Skeletal muscle satellite cell (primary cell): Measurements from ENCODE around the gene KCNIP2.

Source experiments
- H3K27me3 ChIP-seq: 2 replicates; pipeline ENCODE4 v1.7.0; 2013; ENCODE audit warnings: low read length; ENCODE audit not compliant: control insufficient read depth, insufficient read depth
- H3K36me3 ChIP-seq: 2 replicates; pipeline ENCODE4 v1.7.0; 2013; ENCODE audit warnings: mild to moderate bottlenecking, control low read depth, low read length; ENCODE audit not compliant: insufficient read depth
- H3K4me1 ChIP-seq: 2 replicates; pipeline ENCODE4 v1.7.0; 2013; ENCODE audit warnings: low read length; ENCODE audit not compliant: control insufficient read depth, insufficient read depth
- H3K4me2 ChIP-seq: 2 replicates; pipeline ENCODE4 v1.7.0; 2013; ENCODE audit warnings: mild to moderate bottlenecking, low read length
- H3K4me3 ChIP-seq: 2 replicates; pipeline ENCODE4 v1.7.0; 2013; ENCODE audit warnings: low read length
- H3K9ac ChIP-seq: 2 replicates; pipeline ENCODE4 v1.7.0; 2013; ENCODE audit warnings: mild to moderate bottlenecking, low read depth, low read length, moderate library complexity
- H3K9me3 ChIP-seq: replicated peaks from 2 replicates; pipeline ENCODE4 v1.7.0; 2013; ENCODE audit warnings: mild to moderate bottlenecking, control low read depth, low read length

The KCNIP2 gene

DNA sequence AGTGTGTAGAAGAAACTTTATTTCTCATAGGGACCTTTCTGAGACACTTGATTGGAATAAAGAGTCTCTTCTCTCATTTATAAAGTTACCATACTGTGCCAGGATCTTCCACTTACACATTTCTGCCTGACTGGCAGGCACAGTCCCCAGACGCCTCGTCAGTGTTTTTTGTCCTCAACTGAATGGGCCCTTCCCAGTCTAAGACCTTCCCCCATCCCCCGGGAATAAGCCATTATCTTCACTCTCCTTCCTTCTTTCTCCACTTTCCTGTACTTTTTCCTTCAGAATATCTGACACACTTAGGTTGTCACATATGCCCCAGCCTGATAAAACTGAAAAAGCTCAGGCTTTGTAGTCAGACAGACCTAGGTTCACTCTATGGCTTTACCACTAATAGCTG lies 35.3 kb upstream of the KCNIP2 start:
- H3K36me3 ChIP-seq = no peaks in the 10 kb centered on the region
- H3K4me2 ChIP-seq = no peak overlapping the region
- H3K27me3 ChIP-seq = no peaks in the 10 kb centered on the region
- no peaks in the 10 kb centered on the region for H3K9me3 ChIP-seq
- H3K9ac ChIP-seq = no peak overlapping the region
- peaks cover 19% of the 10 kb centered on the region for H3K4me1 ChIP-seq
- no peak overlapping the region for H3K4me3 ChIP-seq

DNA sequence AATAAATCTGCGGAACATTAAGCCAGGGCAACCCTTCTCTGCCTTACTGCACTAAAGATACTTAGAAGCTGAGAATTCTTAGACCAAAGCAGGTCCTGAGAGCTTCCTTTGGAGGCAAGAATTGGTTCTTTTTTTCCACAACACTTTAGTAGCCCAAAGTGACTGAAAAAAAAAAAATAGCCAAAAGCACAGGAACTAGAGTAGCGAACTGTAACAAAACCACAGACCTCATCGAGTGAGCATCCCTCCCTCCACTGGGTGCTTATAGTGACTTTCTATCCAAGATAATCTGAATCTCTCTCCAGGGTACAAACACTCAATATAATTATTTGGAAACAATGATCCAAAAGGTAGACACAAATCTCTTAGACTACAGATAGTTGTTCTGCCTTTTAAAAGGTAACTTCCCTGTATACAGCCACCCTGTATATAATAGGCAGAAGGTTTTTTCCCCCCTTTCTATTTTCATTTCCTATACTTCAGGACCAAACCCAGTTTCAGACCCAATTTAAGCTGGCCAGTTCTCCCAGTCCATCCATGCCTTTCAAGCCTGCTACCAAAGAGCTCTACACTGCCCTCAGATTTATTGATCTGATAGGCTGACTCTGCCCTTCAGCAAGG lies 31.6 kb upstream of the KCNIP2 start:
- peaks cover 13% of the 10 kb centered on the region for H3K4me1 ChIP-seq
- no peaks in the 10 kb centered on the region for H3K36me3 ChIP-seq
- no peaks in the 10 kb centered on the region for H3K9me3 ChIP-seq
- no peak overlapping the region for H3K4me2 ChIP-seq
- H3K9ac ChIP-seq = no peak overlapping the region
- no peak overlapping the region for H3K4me3 ChIP-seq
- H3K27me3 ChIP-seq = no peaks in the 10 kb centered on the region

DNA sequence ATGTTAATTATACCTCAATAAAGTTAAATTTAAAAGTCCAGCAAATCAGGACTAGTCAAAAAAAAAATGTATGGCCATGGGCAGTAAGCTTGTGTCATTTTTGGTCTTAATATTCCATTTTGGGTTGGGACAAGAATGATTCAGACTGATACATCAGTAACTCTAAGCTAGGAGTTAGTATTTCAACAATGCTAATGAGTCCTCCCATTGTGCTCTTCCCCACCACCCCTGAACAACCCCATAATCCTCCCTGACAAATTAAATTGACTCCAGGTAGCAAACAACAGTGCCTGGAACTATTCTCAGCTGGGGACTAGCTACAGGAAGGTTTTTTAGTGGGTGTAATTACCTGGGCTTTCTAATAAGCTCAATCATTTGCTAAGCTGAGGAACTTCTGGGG lies 30.7 kb upstream of the KCNIP2 start:
- Histone ChIP-seq H3K27me3 (no peaks in the 10 kb centered on the region), H3K4me1 (peaks cover 5% of the 10 kb centered on the region)

DNA sequence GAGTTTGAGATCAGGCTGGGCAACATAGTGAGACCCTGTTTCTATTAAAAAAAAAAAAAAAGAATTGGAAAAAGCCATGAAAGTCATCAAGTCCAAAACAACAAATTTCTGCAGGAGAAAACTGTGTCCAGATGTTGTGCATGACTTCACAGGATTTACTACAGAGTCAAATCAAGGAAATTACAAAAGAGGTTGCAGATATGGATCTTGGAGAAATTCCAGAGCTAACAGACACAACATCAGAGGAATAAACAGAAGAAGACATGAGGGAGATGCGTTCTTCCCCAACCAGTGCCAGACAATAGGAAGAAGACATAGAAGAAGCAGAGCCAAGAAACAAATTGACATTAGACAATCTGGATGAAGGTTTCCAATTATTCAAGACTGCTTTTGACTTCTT lies 24.3 kb upstream of the KCNIP2 start:
- H3K9ac ChIP-seq = no peak overlapping the region

More for the DNA sequence above, 30.7 kb upstream of the KCNIP2 start:
- Histone ChIP-seq H3K9me3 (no peaks in the 10 kb centered on the region), H3K4me3 (no peak overlapping the region), H3K4me2 (no peak overlapping the region), H3K9ac (no peak overlapping the region), H3K36me3 (no peaks in the 10 kb centered on the region)

DNA sequence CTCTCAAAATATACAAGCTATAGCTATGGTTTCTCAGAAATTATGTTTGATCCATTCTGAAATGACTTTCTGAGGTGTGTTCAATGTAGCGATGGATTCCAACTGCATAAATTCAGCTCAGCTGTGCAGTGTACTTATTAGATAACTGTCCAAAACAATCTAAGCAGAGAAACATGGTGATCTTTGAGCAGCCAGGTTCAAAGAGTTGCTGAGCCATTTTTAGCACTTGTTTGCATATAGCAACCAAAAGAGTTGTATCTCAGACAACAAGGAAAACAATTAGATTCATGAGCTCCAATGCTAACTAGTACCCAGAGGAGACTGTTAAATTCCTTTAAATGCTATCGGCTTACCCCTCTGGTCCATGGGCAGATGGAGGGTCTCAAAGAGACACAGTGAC lies 15.9 kb upstream of the KCNIP2 start:
- Histone ChIP-seq H3K9me3 (no peaks in the 10 kb centered on the region), H3K36me3 (no peaks in the 10 kb centered on the region), H3K4me2 (no peak overlapping the region), H3K4me1 (peaks cover 9% of the 10 kb centered on the region), H3K9ac (no peak overlapping the region), H3K27me3 (no peaks in the 10 kb centered on the region), H3K4me3 (no peak overlapping the region)

More for the DNA sequence above, 24.3 kb upstream of the KCNIP2 start:
- Histone ChIP-seq H3K9me3 (no peaks in the 10 kb centered on the region), H3K36me3 (no peaks in the 10 kb centered on the region), H3K4me3 (no peak overlapping the region), H3K4me1 (no peaks in the 10 kb centered on the region), H3K4me2 (no peak overlapping the region), H3K27me3 (no peaks in the 10 kb centered on the region)

DNA sequence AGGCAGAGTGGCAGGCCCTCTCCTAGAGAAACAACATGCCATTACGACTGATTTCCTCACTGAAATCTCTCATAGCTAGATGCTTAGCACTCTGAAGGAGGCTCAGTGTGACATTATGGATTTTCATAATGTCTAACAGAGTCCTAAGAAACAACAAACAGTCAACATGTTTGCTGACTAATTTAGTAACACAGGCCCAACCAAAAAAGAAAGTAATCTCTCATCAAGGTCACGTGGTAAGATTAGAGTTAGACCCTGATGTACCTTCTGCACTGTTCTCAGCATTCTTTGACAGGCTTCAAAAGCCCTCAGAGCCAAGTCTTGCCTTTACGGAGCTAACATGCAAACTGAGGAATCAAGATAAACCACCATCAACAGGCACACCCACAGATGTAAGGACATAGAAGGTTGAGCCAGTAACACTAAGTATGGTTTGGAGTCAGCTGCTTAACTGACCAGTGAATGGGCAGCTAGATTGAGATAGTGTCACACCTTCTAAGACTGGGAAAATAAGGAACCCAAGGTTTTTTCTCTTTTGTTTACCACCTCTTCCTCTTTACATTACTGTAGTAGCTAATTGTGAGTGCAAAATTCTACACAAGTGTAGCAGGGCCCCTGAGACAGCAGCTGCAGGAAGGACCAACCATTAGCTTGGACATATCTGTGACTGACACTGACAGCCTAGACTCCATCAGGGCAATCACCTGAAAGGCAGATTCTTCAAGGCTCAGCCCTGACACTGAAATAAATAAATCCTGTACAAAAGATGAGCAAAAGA lies 15.3 kb upstream of the KCNIP2 start:
- no peak overlapping the region for H3K4me3 ChIP-seq
- no peaks in the 10 kb centered on the region for H3K27me3 ChIP-seq
- no peak overlapping the region for H3K4me2 ChIP-seq
- no peaks in the 10 kb centered on the region for H3K9me3 ChIP-seq
- H3K4me1 ChIP-seq = peaks cover 9% of the 10 kb centered on the region
- no peak overlapping the region for H3K9ac ChIP-seq
- no peaks in the 10 kb centered on the region for H3K36me3 ChIP-seq

DNA sequence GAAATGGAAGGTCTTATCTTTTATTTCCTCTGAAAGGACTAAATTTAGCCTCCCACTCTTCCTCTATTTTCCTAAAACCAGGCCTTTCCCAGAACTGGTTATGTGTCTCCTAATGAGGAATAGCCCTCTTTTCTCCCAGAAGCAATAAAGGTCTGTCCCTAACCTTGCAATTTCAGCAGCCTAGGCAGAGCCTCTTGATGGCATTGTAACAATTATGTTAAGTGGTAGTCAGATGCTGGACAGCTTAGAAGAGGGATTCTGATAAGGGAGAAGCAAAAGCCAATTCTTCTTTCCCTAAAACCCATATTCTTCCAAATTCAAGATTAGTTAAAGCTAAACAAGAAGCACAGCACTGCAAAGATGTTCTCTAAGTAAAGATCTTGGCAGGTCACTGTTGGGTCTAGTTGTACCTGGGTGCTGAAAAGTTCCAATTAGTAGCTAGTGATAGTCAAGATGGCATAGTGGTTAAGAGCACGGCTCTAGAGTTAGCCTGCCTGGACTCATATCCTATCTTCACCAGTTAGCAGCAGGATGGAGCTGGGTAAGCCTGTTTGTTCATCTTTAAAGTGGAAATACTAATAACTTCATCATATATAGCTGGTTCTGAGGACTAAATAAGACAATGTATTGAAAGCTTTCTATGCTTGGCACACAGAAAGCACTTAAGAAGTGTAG lies 14.3 kb upstream of the KCNIP2 start:
- no peaks in the 10 kb centered on the region for H3K27me3 ChIP-seq
- no peak overlapping the region for H3K9ac ChIP-seq
- no peaks in the 10 kb centered on the region for H3K9me3 ChIP-seq
- no peak overlapping the region for H3K4me3 ChIP-seq
- no peak overlapping the region for H3K4me2 ChIP-seq
- no peaks in the 10 kb centered on the region for H3K36me3 ChIP-seq
- peaks cover 9% of the 10 kb centered on the region for H3K4me1 ChIP-seq

DNA sequence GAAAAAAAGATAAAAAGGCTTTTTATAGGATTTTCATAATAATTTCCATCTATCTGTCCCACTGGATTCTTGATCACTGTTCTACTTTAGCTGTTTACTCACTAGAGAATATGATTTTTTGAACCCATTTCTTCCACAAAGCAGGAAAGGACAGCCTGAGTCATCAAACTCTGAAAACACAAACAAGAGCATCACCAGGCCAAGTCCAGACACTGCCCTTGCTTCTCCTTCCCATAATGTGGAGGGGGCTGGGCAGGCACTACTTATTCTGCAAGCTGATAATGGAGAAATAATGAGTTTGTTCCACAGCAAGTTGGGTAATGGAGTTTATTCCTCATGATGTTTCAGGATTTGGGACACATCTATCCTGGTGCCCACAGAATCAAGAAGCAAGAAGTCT lies 13.0 kb upstream of the KCNIP2 start:
- Histone ChIP-seq H3K27me3 (no peaks in the 10 kb centered on the region), H3K9ac (no peak overlapping the region), H3K9me3 (no peaks in the 10 kb centered on the region), H3K4me1 (peaks cover 9% of the 10 kb centered on the region), H3K36me3 (no peaks in the 10 kb centered on the region), H3K4me3 (no peak overlapping the region), H3K4me2 (no peak overlapping the region)

DNA sequence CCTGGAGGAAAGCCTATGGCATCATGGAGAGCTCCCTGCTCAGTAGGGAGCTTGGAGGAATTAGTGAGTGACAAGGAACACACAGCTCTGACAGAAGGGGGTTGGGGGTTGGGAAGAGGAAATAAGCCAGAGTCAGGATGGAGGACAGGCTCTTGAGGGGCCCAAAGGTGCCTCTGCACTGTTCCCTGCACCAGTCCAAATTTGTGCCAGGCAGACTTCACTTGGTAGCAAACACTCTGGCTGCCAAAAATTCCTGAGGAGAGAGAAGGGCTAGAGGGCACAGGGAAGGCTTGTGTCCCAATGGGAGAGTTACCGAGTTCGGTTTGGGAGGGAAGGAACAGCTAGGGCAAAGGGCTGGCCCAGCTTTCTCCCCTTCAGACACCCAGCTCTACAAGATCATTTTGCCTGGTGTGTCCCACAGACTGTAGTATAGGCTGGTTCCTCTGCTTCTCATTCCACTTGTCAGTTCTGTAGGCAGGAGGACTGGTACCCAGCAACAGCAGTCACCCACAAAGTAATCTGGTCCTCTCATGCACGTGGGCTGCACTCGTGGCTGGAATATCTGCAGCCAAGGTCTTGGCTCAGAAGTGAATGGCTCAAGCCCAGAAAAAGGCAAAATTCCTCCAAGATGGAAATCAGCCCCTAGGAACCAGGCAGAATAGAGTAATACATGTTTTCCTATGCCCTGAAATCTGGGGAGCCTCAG lies 8.0 kb upstream of the KCNIP2 start:
- Histone ChIP-seq H3K4me1 (peaks cover 4% of the 10 kb centered on the region), H3K4me3 (no peak overlapping the region), H3K9me3 (no peaks in the 10 kb centered on the region), H3K4me2 (no peak overlapping the region), H3K9ac (no peak overlapping the region), H3K36me3 (no peaks in the 10 kb centered on the region), H3K27me3 (no peaks in the 10 kb centered on the region)

DNA sequence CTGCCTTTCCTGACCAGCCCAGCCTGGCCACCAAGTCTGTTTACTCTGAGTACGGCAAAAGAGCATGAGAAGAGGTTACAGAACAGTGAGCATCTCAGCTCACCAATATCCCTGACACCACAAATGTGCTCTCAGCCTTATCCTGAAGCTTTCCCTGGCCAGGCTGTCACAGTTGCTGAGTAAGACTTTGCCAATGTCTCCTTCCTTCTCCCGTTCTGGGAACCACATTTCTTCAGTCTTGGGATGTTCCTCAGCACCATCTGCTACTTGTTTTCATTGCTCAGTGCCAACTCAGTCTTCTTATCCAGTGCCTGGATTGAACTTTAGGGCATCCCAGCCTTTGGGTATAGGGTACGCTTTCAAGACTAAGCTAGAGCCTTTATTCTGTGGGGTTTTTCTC lies 7.1 kb upstream of the KCNIP2 start:
- no peak overlapping the region for H3K4me2 ChIP-seq
- H3K27me3 ChIP-seq = no peaks in the 10 kb centered on the region
- H3K4me1 ChIP-seq = no peaks in the 10 kb centered on the region
- H3K9me3 ChIP-seq = no peaks in the 10 kb centered on the region
- no peaks in the 10 kb centered on the region for H3K36me3 ChIP-seq
- H3K9ac ChIP-seq = no peak overlapping the region
- no peak overlapping the region for H3K4me3 ChIP-seq

DNA sequence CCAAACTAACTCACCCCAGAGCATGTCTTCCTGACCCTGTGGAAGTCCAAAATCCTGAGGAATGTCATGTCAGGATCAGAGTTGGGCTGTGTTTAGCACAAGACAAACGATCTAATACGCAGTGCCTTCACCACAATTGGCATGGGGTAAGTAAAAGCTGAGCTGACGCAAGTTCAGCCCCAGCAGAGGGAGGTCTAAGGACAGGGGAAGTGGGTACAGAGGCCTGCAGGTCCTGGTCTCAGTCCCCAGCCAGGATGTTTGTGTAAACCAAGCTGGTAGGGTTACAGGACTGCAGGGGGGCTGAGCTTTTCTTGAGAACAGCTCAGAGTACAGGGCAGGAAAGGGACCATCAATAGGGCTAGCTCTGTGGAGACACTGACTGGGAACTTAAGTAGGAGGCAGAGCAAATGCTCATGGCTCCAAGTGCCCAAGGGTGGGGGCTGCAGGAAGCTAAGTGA lies 5.3 kb upstream of the KCNIP2 start:
- Histone ChIP-seq H3K27me3 (no peaks in the 10 kb centered on the region), H3K36me3 (no peaks in the 10 kb centered on the region), H3K4me1 (no peaks in the 10 kb centered on the region), H3K9me3 (no peaks in the 10 kb centered on the region), H3K4me2 (no peak overlapping the region), H3K9ac (no peak overlapping the region), H3K4me3 (no peak overlapping the region)
